SK-N-SH treated with all-trans-retinoic acid at 6 μM for 48 hours (cell line): ENCODE measurements around the gene RBMS1.
A peak's percentile ranks its signal among the peaks of the same experiment; 100 is the strongest.

Experiments used
- ATAC-seq: fragments of 200-7000 bp; cut with Tn5 transposase; 3 replicates; pipeline ENCODE4 v1.9.1; 2020; ENCODE audit warnings: mild to moderate bottlenecking, moderate library complexity
- ARNTL ChIP-seq: fragments of 450-650 bp; formaldehyde crosslinking; IDR thresholded peaks from 2 replicates; pipeline ENCODE4 v1.5.0; 2020; ENCODE audit warnings: low read depth, mild to moderate bottlenecking, moderate library complexity, borderline replicate concordance
- BACH2 ChIP-seq: fragments of 250-450 bp; sonication (Bioruptor Pico); IDR thresholded peaks from 2 replicates; pipeline ENCODE4 v1.9.0; 2021; ENCODE audit warnings: mild to moderate bottlenecking, borderline replicate concordance
- CREB5 ChIP-seq: fragments of 250-450 bp; sonication (Bioruptor Pico); IDR thresholded peaks from 2 replicates; pipeline ENCODE4 v1.5.1; 2020; ENCODE audit warnings: low read depth, mild to moderate bottlenecking, moderate library complexity
- CSDC2 ChIP-seq: fragments of 250-450 bp; sonication (Bioruptor Pico); IDR thresholded peaks from 2 replicates; pipeline ENCODE4 v1.5.0; 2020; ENCODE audit warnings: mild to moderate bottlenecking, moderate library complexity
- CSRNP3 ChIP-seq: fragments of 250-450 bp; sonication (Bioruptor Pico); IDR thresholded peaks from 2 replicates; pipeline ENCODE4 v1.5.1; 2021; ENCODE audit warnings: mild to moderate bottlenecking, moderate library complexity
- ESRRG ChIP-seq: fragments of 250-450 bp; sonication (Bioruptor Pico); IDR thresholded peaks from 2 replicates; pipeline ENCODE4 v1.6.1; 2021; ENCODE audit warnings: mild to moderate bottlenecking
- GLIS3 ChIP-seq: fragments of 250-450 bp; sonication (Bioruptor Pico); IDR thresholded peaks from 2 replicates; pipeline ENCODE4 v1.5.0; 2020; ENCODE audit warnings: mild to moderate bottlenecking, moderate library complexity
- OSR1 ChIP-seq: fragments of 250-450 bp; sonication (Bioruptor Pico); IDR thresholded peaks from 2 replicates; pipeline ENCODE4 v1.8.0; 2022; ENCODE audit warnings: moderate library complexity, mild to moderate bottlenecking, inconsistent platforms
- PATZ1 ChIP-seq: fragments of 250-450 bp; sonication (Bioruptor Pico); IDR thresholded peaks from 2 replicates; pipeline ENCODE4 v1.8.0; 2020; ENCODE audit warnings: mild to moderate bottlenecking, moderate library complexity, borderline replicate concordance
- PPARA ChIP-seq: fragments of 250-450 bp; sonication (Bioruptor Pico); IDR thresholded peaks from 2 replicates; pipeline ENCODE4 v1.5.0; 2020; ENCODE audit warnings: mild to moderate bottlenecking, borderline replicate concordance
- RARB ChIP-seq: fragments of 250-450 bp; sonication (Bioruptor Pico); IDR thresholded peaks from 2 replicates; pipeline ENCODE4 v1.8.0; 2021; ENCODE audit warnings: mild to moderate bottlenecking, moderate library complexity
- SNAI2 ChIP-seq: fragments of 250-450 bp; sonication (Bioruptor Pico); IDR thresholded peaks from 2 replicates; pipeline ENCODE4 v1.5.0; 2020; ENCODE audit warnings: mild to moderate bottlenecking, moderate library complexity
- TCF4 ChIP-seq: fragments of 250-450 bp; sonication (Bioruptor Pico); IDR thresholded peaks from 2 replicates; pipeline ENCODE4 v1.8.0; 2021; ENCODE audit warnings: mild to moderate bottlenecking, moderate library complexity, borderline replicate concordance
- TOX ChIP-seq: fragments of 250-450 bp; sonication (Bioruptor Pico); IDR thresholded peaks from 2 replicates; pipeline ENCODE4 v1.8.0; 2021; ENCODE audit warnings: mild to moderate bottlenecking, moderate library complexity, borderline replicate concordance
- ZC3H10 ChIP-seq: fragments of 250-450 bp; sonication (Bioruptor Pico); IDR thresholded peaks from 2 replicates; pipeline ENCODE4 v1.5.1; 2021; ENCODE audit warnings: mild to moderate bottlenecking, moderate library complexity
- ZFP3 ChIP-seq: fragments of 250-450 bp; sonication (Bioruptor Pico); IDR thresholded peaks from 2 replicates; pipeline ENCODE4 v1.5.0; 2020; ENCODE audit warnings: mild to moderate bottlenecking, moderate library complexity
- ZFP30 ChIP-seq: fragments of 450-650 bp; formaldehyde crosslinking; IDR thresholded peaks from 2 replicates; pipeline ENCODE4 v1.5.0; 2022; ENCODE audit warnings: mild to moderate bottlenecking, moderate library complexity
- ZNF565 ChIP-seq: fragments of 450-650 bp; formaldehyde crosslinking; conservative IDR thresholded peaks from 2 replicates; pipeline ENCODE4 v1.5.0; 2020; ENCODE audit warnings: low read depth, mild to moderate bottlenecking, moderate library complexity
- ZNF70 ChIP-seq: fragments of 450-650 bp; formaldehyde crosslinking; IDR thresholded peaks from 2 replicates; pipeline ENCODE4 v1.5.0; 2020; ENCODE audit warnings: mild to moderate bottlenecking, moderate library complexity
- TF ChIP-seq, protein P1 (sequence below): fragments of 250-450 bp; sonication (Bioruptor Pico); IDR thresholded peaks from 2 replicates; pipeline ENCODE4 v1.5.0; 2020; ENCODE audit warnings: mild to moderate bottlenecking, moderate library complexity

The RBMS1 gene

GRCh38 chr2:160408959-160409291 is 84.7 kb downstream of the RBMS1 start:
- ATAC-seq: no peak
- TF ChIP-seq SNAI2 (CRISPR knock-in tag): no peak
- no peak for TF ChIP-seq PPARA (CRISPR knock-in tag)
- TF ChIP-seq ZNF565 (CRISPR knock-in tag): no peak
- no peak for TF ChIP-seq PATZ1 (CRISPR knock-in tag)
- TF ChIP-seq, protein P1, sequence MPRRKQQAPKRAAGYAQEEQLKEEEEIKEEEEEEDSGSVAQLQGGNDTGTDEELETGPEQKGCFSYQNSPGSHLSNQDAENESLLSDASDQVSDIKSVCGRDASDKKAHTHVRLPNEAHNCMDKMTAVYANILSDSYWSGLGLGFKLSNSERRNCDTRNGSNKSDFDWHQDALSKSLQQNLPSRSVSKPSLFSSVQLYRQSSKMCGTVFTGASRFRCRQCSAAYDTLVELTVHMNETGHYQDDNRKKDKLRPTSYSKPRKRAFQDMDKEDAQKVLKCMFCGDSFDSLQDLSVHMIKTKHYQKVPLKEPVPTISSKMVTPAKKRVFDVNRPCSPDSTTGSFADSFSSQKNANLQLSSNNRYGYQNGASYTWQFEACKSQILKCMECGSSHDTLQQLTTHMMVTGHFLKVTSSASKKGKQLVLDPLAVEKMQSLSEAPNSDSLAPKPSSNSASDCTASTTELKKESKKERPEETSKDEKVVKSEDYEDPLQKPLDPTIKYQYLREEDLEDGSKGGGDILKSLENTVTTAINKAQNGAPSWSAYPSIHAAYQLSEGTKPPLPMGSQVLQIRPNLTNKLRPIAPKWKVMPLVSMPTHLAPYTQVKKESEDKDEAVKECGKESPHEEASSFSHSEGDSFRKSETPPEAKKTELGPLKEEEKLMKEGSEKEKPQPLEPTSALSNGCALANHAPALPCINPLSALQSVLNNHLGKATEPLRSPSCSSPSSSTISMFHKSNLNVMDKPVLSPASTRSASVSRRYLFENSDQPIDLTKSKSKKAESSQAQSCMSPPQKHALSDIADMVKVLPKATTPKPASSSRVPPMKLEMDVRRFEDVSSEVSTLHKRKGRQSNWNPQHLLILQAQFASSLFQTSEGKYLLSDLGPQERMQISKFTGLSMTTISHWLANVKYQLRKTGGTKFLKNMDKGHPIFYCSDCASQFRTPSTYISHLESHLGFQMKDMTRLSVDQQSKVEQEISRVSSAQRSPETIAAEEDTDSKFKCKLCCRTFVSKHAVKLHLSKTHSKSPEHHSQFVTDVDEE: no peak
- TF ChIP-seq ARNTL: no peak
- no peak for TF ChIP-seq CSDC2 (CRISPR knock-in tag)
- no peak for TF ChIP-seq BACH2 (CRISPR knock-in tag)
- no peak for TF ChIP-seq ZC3H10 (CRISPR knock-in tag)
- no peak for TF ChIP-seq TCF4 (CRISPR knock-in tag)
- TF ChIP-seq GLIS3 (CRISPR knock-in tag): no peak
- TF ChIP-seq CSRNP3: no peak

- TF ChIP-seq CSDC2 (CRISPR knock-in tag) (no peak), SNAI2 (CRISPR knock-in tag) (no peak)
- TF ChIP-seq, all 23 proteins: peak for 0
- ATAC-seq: no peak
These were observed 85.2 kb downstream of the RBMS1 start for GRCh38 chr2:160408173-160408958.

GRCh38 chr2:160407393-160408172 is 86.0 kb downstream of the RBMS1 start:
- peak; percentile 37 for ATAC-seq
- no peak for TF ChIP-seq BACH2 (CRISPR knock-in tag)
- TF ChIP-seq TOX (CRISPR knock-in tag): no peak
- TF ChIP-seq CSDC2 (CRISPR knock-in tag): no peak
- no peak for TF ChIP-seq ZC3H10 (CRISPR knock-in tag)
- no peak for TF ChIP-seq ESRRG (CRISPR knock-in tag)
- no peak for TF ChIP-seq ARNTL
- no peak for TF ChIP-seq SNAI2 (CRISPR knock-in tag)
- TF ChIP-seq, protein P1: no peak
- TF ChIP-seq OSR1 (CRISPR knock-in tag): no peak
- no peak for TF ChIP-seq ZFP30 (CRISPR knock-in tag)
- TF ChIP-seq CREB5 (CRISPR knock-in tag): no peak
- no peak for TF ChIP-seq ZFP3 (CRISPR knock-in tag)
- TF ChIP-seq ZNF70 (CRISPR knock-in tag): no peak
- TF ChIP-seq PATZ1 (CRISPR knock-in tag): no peak
- no peak for TF ChIP-seq ZNF565 (CRISPR knock-in tag)
- no peak for TF ChIP-seq GLIS3 (CRISPR knock-in tag)
- TF ChIP-seq PPARA (CRISPR knock-in tag): no peak
- TF ChIP-seq RARB (CRISPR knock-in tag): no peak
